Measurements from ENCODE around the gene ELP2.

- TF ChIP-seq POLR2A (IDR thresholded peaks at IDR 0.05) (no peak), CTCF (IDR thresholded peaks at IDR 0.05) (no peak)
These were observed 54.3 kb downstream of the ELP2 start for GRCh38 chr18:36183987-36184386.
